Measurements from ENCODE around the gene ORAI3.

ORAI3 gene

GRCh38 chr16:30971298-30971697 is 22.4 kb downstream of the ORAI3 start:
- DNase-seq (ENCODE audit: low read depth): no peak

GRCh38 chr16:30972872-30973271 is 24.0 kb downstream of the ORAI3 start:
- DNase-seq (ENCODE audit: low read depth): no peak

DNA sequence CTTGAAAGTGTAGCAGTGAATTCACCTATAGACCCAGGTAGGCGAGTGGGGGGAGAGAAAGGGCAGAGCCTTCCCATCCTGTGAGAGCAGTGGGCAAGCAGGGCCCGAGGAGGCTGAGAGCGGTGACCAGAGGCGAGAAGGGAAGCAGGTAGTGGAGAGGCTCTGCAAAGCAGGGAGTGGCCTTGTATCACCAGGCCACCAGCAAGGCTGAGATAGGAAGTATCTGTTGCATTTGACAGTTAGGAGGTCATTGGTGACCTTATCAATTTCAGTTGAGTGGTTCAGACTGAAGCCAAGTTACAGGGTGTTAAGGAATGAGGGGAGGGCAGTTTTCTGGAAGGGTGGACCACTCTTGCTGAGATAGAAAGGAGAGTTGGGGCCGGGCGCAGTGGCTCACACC is 25.5 kb downstream of the ORAI3 start:
- DNase-seq (ENCODE audit: low read depth): no peak

DNA sequence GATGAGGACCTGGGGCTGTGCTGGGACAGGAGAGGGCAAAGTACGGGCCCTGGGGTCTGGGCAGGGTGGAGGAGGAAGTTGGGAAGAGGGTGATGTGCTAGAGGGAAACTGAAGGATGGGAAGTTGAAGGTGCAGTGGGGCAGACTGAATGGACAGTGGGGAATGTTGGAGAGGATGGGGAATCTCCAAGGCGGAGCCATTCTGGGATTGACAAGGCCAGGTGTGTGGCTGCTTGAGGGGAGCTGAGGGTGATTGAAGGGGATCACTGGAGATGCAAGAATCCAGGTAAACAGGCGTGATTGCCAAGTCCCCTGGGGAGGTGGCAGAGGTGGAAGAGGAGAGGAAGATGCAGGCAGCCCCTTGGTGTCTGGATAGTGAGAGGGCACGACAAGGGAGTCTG is 27.6 kb downstream of the ORAI3 start:
- DNase-seq (ENCODE audit: low read depth): no peak

DNA sequence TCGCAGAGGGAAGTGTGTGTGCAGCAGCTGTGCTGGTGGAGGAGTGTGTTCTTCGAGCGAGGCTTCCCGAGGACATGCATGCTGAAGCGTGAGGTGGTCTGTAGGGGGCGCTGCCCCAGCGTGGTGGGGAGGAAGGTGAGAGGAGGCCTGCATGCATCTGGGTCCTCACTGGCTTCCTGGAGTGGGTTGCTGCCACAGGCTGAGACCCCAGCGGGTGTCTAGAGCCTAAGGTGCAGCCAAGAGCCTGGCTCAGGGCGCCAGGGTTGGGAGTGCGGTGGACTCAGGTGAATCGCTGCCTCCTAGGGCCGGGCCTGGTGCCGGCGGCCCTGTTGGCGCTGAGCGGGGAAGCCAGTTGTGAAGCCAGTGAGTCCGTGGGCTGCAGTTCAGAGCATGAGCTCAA is 28.6 kb downstream of the ORAI3 start:
- no peak for DNase-seq (ENCODE audit: low read depth)

DNA sequence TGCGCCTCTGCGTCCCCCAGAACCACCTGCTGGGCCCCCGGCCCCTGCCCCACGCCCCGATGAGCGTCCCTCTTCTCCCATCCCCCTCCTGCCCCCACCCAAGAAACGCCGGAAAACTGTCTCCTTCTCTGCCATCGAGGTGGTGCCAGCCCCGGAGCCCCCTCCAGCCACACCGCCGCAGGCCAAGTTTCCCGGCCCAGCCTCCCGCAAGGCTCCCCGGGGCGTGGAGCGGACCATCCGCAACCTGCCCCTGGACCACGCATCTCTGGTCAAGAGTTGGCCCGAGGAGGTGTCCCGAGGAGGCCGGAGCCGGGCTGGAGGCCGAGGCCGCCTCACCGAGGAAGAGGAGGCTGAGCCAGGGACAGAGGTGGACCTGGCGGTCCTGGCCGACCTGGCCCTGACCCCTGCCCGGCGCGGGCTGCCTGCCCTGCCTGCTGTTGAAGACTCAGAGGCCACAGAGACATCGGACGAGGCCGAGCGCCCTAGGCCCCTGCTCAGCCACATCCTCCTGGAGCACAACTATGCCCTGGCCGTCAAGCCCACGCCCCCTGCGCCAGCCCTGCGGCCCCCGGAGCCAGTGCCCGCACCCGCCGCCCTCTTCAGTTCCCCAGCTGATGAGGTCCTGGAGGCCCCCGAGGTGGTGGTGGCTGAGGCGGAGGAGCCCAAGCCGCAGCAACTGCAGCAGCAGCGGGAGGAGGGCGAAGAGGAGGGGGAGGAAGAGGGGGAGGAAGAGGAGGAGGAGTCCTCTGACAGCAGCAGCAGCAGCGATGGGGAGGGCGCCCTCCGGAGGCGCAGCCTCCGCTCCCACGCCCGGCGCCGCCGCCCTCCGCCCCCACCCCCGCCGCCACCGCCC is 30.5 kb downstream of the ORAI3 start:
- no peak for DNase-seq (ENCODE audit: low read depth)

DNA sequence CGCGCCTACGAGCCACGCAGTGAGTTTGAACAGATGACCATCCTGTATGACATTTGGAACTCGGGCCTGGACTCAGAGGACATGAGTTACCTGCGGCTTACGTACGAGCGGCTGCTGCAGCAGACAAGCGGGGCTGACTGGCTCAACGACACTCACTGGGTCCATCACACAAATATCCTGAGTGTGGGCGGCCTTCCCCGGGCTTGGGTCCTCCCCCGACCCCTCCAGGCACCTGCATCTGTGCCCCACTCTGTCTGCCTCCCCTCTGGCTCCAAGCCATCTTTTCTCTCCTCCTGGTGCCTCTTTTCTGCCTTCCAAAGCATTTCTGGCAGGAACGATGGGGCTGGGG is 31.1 kb downstream of the ORAI3 start:
- DNase-seq (ENCODE audit: low read depth): no peak

- DNase-seq (ENCODE audit: low read depth): no peak
These were observed 31.6 kb downstream of the ORAI3 start for GRCh38 chr16:30980434-30980833.

- DNase-seq (ENCODE audit: low read depth): no peak
These were observed 32.1 kb downstream of the ORAI3 start for GRCh38 chr16:30980959-30981358.

GRCh38 chr16:30982548-30983288 is 33.9 kb downstream of the ORAI3 start:
- DNase-seq (ENCODE audit: low read depth): no peak

GRCh38 chr16:30983289-30983889 is 34.5 kb downstream of the ORAI3 start:
- DNase-seq (ENCODE audit: low read depth): no peak

- DNase-seq (ENCODE audit: low read depth): no peak
These were observed 35.2 kb downstream of the ORAI3 start for GRCh38 chr16:30983898-30984610.

- DNase-seq (ENCODE audit: low read depth): no peak
These were observed 36.0 kb downstream of the ORAI3 start, which contains the start of gene HSD3B7 for GRCh38 chr16:30984669-30985400. Gene HSD3B7 (plus strand): TSS chr16:30985207. CDS start chr16:30985659, 452 bp downstream.

DNA sequence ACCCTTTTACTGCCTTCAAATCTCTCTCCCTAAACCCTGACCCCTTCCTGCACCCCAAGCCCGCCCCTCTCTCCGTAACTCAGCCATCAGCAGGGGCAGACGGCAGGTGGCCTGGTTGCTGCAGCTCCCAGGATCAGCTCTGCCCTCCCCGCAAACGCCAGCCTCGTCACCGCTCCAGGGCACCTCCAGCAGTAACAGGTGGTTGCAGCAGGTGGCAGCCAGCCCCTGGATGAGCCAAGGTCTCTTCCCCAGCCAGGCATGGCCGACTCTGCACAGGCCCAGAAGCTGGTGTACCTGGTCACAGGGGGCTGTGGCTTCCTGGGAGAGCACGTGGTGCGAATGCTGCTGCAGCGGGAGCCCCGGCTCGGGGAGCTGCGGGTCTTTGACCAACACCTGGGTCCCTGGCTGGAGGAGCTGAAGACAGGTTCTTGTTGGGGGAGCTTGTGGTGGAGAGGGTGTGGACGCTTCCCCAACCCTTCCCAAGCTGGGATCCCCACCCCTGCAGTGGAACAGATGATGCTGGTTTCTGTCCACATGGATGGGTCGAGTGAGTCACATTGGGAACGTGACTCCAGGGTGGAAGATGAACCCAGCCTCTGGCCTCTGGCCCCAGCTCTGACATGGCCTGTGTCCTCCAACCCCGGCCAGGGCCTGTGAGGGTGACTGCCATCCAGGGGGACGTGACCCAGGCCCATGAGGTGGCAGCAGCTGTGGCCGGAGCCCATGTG is 36.7 kb downstream of the ORAI3 start:
- no peak for DNase-seq (ENCODE audit: low read depth)

GRCh38 chr16:30986129-30986991 is 37.5 kb downstream of the ORAI3 start:
- DNase-seq (ENCODE audit: low read depth): no peak

DNA sequence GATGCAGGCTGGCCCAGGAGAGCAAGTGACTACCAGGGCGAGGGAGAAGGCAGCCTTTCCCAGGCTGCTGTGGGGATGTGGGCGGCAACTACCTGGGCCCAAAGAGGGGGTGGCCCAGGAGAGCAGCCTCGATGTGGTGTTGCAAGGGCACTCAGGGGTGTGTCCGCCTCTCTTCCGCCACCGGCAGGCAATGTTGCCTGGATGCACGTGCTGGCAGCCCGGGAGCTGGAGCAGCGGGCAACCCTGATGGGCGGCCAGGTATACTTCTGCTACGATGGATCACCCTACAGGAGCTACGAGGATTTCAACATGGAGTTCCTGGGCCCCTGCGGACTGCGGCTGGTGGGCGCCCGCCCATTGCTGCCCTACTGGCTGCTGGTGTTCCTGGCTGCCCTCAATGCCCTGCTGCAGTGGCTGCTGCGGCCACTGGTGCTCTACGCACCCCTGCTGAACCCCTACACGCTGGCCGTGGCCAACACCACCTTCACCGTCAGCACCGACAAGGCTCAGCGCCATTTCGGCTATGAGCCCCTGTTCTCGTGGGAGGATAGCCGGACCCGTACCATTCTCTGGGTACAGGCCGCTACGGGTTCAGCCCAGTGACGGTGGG is 38.8 kb downstream of the ORAI3 start:
- no peak for DNase-seq (ENCODE audit: low read depth)

DNA sequence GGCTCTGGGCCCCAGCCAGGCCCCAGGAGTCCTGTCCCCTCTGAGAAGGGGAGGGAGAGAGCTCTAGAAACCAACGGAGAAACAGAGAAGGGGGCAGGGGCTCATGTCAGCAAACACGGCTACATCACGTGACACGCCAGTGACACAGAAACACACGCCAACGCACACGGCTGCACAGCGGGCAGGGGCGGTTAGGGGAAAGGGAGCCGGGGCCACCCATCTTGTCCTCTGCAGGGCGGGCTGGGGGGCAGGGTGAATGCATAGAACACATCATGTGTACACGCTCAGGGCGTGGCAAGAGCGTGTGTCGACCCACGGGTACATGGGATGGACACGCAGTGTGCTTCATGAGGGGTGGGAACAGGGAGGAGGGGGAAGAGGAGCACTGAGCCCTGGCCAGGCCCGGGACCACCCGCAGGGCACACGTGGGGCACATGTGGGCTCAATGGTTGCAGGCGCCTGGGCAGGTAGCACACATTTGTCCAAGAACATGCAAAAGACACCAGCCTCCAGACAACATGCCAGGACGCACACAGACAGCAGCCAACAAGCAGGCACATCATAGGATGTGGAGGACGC is 40.7 kb downstream of the ORAI3 start:
- DNase-seq (ENCODE audit: low read depth): no peak

DNA sequence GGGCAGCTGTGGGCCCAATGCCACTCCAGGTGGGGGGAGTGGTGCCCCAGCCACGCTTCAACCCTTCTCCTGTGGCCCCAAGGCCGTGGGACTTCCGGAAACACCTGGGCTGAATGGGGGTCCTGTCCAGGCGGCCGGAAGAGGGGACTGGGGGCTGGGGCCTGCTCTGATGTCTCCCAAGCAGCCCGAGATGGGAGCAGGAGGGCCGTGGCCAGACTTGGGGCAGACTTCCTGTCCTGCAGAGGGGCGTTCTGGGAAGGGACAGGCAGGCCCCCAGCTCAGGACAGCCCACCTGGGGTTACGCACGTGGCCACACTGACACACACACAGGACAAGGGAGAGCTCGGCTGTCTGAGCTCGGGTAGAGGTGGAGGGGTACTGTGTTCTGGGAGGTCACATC is 41.2 kb downstream of the ORAI3 start:
- DNase-seq (ENCODE audit: low read depth): no peak

DNA sequence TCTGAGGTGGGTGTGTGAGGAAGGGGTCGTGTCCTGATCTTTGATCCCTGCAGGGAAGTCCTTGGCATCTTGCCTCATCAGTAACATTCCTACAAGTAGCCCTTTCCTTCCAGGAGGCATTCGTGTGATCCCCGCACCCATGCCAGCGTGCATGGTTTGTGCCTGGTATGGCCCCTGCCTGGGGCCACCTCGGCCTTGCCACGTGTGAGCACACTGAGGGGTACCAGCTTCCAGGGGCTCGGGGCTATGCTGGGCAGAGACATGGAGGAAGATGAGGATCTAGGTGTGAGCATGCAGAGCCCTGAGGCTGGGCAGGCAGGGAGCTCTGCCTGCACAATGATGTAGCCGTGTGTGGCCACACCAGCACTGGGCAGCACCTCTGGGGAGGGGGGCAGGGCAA is 42.2 kb downstream of the ORAI3 start:
- DNase-seq (ENCODE audit: low read depth): no peak
